Stomach (tissue), 4 donors: ENCODE data around the gene AGBL3.

ENCODE experiments used
- CTCF ChIP-seq, 7 experiments: fragments of 450-650 bp in 4 of 7; fragments of 200-600 bp in 3 of 7; sonication (generic) in 3 of 7; IDR thresholded peaks; one replicate each; pipeline ENCODE4 v1.5.1; 2016 to 2019; ENCODE audit warnings: antibody characterized with exemption in 7 of 7, control low read depth in 2 of 7, mild to moderate bottlenecking in 1 of 7
- POLR2A ChIP-seq, 4 donors: fragments of 450-650 bp; IDR thresholded peaks; one replicate each; pipeline ENCODE4 v1.6.1; 2016; ENCODE audit warnings: antibody characterized with exemption in 4 of 4, control low read depth in 2 of 4, mild to moderate bottlenecking in 1 of 4, moderate library complexity in 1 of 4

DNA sequence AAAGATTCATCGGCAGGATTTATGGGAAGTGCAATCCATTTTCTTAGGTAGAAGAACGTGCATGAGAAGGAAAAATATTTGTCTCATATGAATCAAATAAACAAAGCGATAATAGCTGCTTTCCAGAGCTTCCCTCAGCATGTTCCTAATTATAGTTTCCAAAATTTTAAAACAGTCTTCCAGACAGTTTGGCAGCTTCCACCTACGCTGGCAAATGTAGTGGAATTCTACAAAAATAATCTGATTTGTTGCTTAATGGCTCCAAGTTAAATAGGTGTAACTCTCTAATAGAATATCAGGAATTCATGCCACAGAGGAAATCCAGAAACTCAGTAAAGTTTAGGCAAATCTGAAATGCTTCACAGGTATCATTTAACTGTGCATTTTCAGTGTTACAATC is 23.3 kb upstream of the AGBL3 start:
- no peak for TF ChIP-seq POLR2A (IDR thresholded peaks at IDR 0.05)
- TF ChIP-seq CTCF (IDR thresholded peaks at IDR 0.05), result no peak
